SU-DHL-6 (cell line): ENCODE results near the gene GPATCH8.

ENCODE experiments used
- EZH2phosphoT487 ChIP-seq: fragments of 200-600 bp; sonication (generic), shearing (Covaris generic); conservative IDR thresholded peaks from 2 replicates; pipeline ENCODE4 v1.6.1; 2018; ENCODE audit warnings: mild to moderate bottlenecking, antibody characterized with exemption, low read length, moderate library complexity, mixed read lengths
- TF ChIP-seq, protein P1 (sequence below): fragments of 200-600 bp; sonication (generic); IDR thresholded peaks from one replicate; pipeline ENCODE4 v1.5.1; 2017; ENCODE audit warnings: antibody characterized with exemption, mild to moderate bottlenecking, low read length, moderate library complexity; ENCODE audit not compliant: insufficient read depth, poor library complexity, severe bottlenecking

DNA sequence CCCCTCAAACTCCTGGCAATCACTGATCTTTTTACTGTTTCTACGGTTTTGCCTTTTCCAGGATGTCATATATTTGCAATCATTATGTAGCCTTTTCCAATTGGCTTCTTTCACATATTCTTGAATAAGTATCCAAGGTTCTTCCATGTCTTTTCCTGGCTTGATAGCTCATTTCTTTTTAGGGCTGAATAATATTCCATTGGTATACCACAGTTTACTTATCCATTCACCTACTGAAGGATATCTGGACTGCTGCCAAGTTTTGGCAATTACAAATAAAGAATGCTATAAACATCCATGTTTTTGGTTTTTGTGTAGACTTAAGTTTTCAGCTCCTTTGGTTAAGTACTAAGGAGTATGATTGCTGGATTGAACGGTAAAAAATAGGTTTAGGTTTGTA, 16.0 kb downstream of the GPATCH8 start:
- TF ChIP-seq, protein P1, sequence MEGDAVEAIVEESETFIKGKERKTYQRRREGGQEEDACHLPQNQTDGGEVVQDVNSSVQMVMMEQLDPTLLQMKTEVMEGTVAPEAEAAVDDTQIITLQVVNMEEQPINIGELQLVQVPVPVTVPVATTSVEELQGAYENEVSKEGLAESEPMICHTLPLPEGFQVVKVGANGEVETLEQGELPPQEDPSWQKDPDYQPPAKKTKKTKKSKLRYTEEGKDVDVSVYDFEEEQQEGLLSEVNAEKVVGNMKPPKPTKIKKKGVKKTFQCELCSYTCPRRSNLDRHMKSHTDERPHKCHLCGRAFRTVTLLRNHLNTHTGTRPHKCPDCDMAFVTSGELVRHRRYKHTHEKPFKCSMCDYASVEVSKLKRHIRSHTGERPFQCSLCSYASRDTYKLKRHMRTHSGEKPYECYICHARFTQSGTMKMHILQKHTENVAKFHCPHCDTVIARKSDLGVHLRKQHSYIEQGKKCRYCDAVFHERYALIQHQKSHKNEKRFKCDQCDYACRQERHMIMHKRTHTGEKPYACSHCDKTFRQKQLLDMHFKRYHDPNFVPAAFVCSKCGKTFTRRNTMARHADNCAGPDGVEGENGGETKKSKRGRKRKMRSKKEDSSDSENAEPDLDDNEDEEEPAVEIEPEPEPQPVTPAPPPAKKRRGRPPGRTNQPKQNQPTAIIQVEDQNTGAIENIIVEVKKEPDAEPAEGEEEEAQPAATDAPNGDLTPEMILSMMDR: no peak
- TF ChIP-seq EZH2phosphoT487: no peak
